NCI-H2081 treated with DMSO at 0.1 percent for 48 hours (cell line): ENCODE data around the gene TMEM207.

Experiments
- DNase-seq: peaks from one replicate; lab custom pipeline; 2025; lab: John Stamatoyannopoulos, UW

TMEM207 gene

GRCh38 chr3:190385731-190386688, 63.7 kb downstream of the TMEM207 start:
- no peak for DNase-seq

- no peak for DNase-seq
Measured at GRCh38 chr3:190384309-190384756, 65.4 kb downstream of the TMEM207 start.

DNA sequence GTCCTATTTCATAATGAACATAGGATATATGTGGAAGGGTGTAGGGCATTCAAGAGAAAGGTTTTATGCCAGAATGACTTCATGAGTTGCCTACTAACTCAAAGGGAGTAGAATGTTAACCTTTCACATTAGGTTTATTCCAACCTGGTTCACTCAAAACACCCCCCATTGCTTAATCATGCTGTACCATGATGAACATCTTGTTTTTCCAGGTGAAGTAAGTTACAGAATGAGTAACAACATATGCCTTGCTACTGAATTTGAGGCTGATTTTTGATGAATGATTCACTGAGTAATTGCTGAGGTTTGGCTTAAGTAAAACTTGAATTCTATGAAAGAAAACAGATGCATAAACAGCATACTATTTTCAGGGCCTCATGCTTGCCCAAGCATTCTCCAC, 67.6 kb downstream of the TMEM207 start:
- DNase-seq = no peak

DNA sequence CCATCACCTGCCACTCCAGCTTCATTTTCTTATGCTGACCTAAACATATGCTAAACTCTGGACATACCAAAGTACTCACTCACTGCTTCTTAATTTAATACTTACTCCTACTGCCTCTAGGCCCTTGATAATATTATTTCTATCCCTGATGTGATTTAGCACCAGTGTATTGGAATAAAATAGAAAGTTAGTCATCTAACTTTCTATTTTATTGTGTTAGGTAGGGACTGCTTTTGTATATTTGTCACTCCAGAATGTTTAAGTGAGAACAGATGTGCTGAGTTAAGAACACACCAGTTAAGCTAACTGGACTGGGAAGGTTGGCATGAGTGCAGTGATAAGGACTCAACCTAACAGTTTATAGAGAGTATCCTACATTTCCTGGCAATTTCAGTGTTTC, 68.3 kb downstream of the TMEM207 start:
- DNase-seq = no peak

- no peak for DNase-seq
Measured at GRCh38 chr3:190380184-190380583, 69.5 kb downstream of the TMEM207 start.
